A673 (cell line): ENCODE measurements around the gene TBCD. TPM values are rescaled to one million over a fixed set of nuclear protein-coding genes. Genes with fewer than 3 reads are reported as not detected.

Source experiments
- BruUV-seq: library from RNA; stranded (reverse); fragments of 400-500 nt; replicated peaks from 2 replicates; lab custom pipeline; 2021; lab: Mats Ljungman, UMichigan
- CTCF ChIA-PET: fragments of 300-600 bp; sonication (Branson Sonifier 250); formaldehyde crosslinking; loops from one replicate; lab custom pipeline; 2022; ENCODE audit warnings: antibody characterized with exemption; lab: Charles Lee
- POLR2A ChIA-PET: fragments of 300-600 bp; sonication (Branson Sonifier 250); formaldehyde crosslinking; loops from one replicate; lab custom pipeline; 2022; ENCODE audit warnings: antibody characterized with exemption; ENCODE audit not compliant: low non-redundant PET; lab: Charles Lee
- DNase-seq: peaks from one replicate; pipeline ENCODE4 v3.0.0-alpha.2; 2015; ENCODE audit warnings: low spot score
- H3K27ac ChIP-seq: fragments of 200-600 bp; sonication (generic); 2 replicates; pipeline ENCODE4 v1.5.1; 2016; ENCODE audit warnings: mixed run types, low read depth, mild to moderate bottlenecking, mixed read lengths, antibody characterized with exemption, low read length; ENCODE audit not compliant: poor library complexity, severe bottlenecking
- H3K27me3 ChIP-seq: fragments of 200-600 bp; sonication (generic); replicated peaks from 2 replicates; pipeline ENCODE4 v1.6.1; 2017; ENCODE audit warnings: mixed run types, low read depth, mild to moderate bottlenecking, mixed read lengths, antibody characterized with exemption, low read length; ENCODE audit not compliant: insufficient read depth, poor library complexity
- H3K36me3 ChIP-seq: fragments of 200-600 bp; sonication (generic); 2 replicates; pipeline ENCODE4 v1.6.1; 2016; ENCODE audit warnings: mixed run types, mild to moderate bottlenecking, mixed read lengths, antibody characterized with exemption, low read length; ENCODE audit not compliant: insufficient read depth, poor library complexity, severe bottlenecking
- H3K4me1 ChIP-seq: fragments of 200-600 bp; sonication (generic); 2 replicates; pipeline ENCODE4 v1.6.1; 2017; ENCODE audit warnings: mixed run types, mild to moderate bottlenecking, mixed read lengths, antibody characterized with exemption, low read length; ENCODE audit not compliant: insufficient read depth, poor library complexity, severe bottlenecking
- H3K4me3 ChIP-seq: fragments of 200-600 bp; sonication (generic); 2 replicates; pipeline ENCODE4 v1.5.1; 2016; ENCODE audit warnings: low read depth, mixed run types, mild to moderate bottlenecking, mixed read lengths, low read length; ENCODE audit not compliant: poor library complexity, severe bottlenecking
- H3K9me3 ChIP-seq: fragments of 200-600 bp; sonication (generic); 2 replicates; pipeline ENCODE4 v1.6.1; 2016; ENCODE audit warnings: mixed run types, low read depth, mild to moderate bottlenecking, mixed read lengths, antibody characterized with exemption, low read length; ENCODE audit not compliant: poor library complexity, severe bottlenecking
- CTCF ChIP-seq: fragments of 300-800, 200-600 bp; sonication (generic); conservative IDR thresholded peaks from 2 replicates; pipeline ENCODE4 v1.5.1; 2017; ENCODE audit warnings: low read depth, mild to moderate bottlenecking, antibody characterized with exemption, low read length, moderate library complexity, mixed read lengths
- EZH2 ChIP-seq: fragments of 200-600 bp; sonication (generic); IDR thresholded peaks from 2 replicates; pipeline ENCODE4 v1.6.1; 2017; ENCODE audit warnings: borderline replicate concordance, low read depth, mild to moderate bottlenecking, mixed read lengths, antibody characterized with exemption, low read length; ENCODE audit not compliant: poor library complexity, severe bottlenecking
- intact Hi-C: fragments of 100-400 bp; cut with micrococcal nuclease; formaldehyde crosslinking; loops from one replicate; pipeline ENCODE4 v1.10.0; 2022; ENCODE audit not compliant: unreplicated experiment
- total RNA-seq: library from RNA; stranded (reverse); gene quantifications from 2 replicates; pipeline ENCODE4 v1.2.3, GENCODE V29; 2021

Gene TBCD
- total RNA-seq, 1 experiment from 2014 or later: 113 TPM

GRCh38 chr17:82831818-82832200, 79.9 kb downstream of the TBCD start:
- peaks cover 2% of the 10 kb centered on the region for H3K36me3 ChIP-seq
- no peak for DNase-seq
- no peak overlapping the region for H3K4me3 ChIP-seq
- H3K9me3 ChIP-seq: no peaks in the 10 kb centered on the region
- BruUV-seq: no TSS peak
- POLR2A ChIA-PET: no interaction called here
- intact Hi-C loops: no loop called here
- no peak overlapping the region for H3K27ac ChIP-seq
- CTCF ChIA-PET: no interaction called here
- H3K27me3 ChIP-seq: no peaks in the 10 kb centered on the region
- peaks cover 32% of the 10 kb centered on the region for H3K4me1 ChIP-seq
- no peak for TF ChIP-seq CTCF
- no peak for TF ChIP-seq EZH2

- CTCF ChIA-PET: no interaction called here
- Histone ChIP-seq H3K4me1 (peaks cover 38% of the 10 kb centered on the region), H3K4me3 (no peak overlapping the region), H3K27ac (no peak overlapping the region), H3K27me3 (no peaks in the 10 kb centered on the region), H3K36me3 (peaks cover 2% of the 10 kb centered on the region), H3K9me3 (no peaks in the 10 kb centered on the region)
- intact Hi-C loops: no loop called here
- POLR2A ChIA-PET: no interaction called here
- no peak for TF ChIP-seq CTCF
- TF ChIP-seq EZH2: no peak
- BruUV-seq: no TSS peak
- no peak for DNase-seq
Measured at GRCh38 chr17:82832411-82832810, 80.5 kb downstream of the TBCD start.

GRCh38 chr17:82832881-82833475, 81.1 kb downstream of the TBCD start:
- Histone ChIP-seq H3K4me1 (peaks cover 42% of the 10 kb centered on the region), H3K9me3 (no peaks in the 10 kb centered on the region), H3K27ac (no peak overlapping the region), H3K27me3 (no peaks in the 10 kb centered on the region), H3K4me3 (no peak overlapping the region), H3K36me3 (no peaks in the 10 kb centered on the region)
- TF ChIP-seq EZH2 (no peak), CTCF (no peak)
- no peak for DNase-seq
- intact Hi-C loops: no loop called here
- ChIA-PET POLR2A (no interaction called here), CTCF (no interaction called here)
- no TSS peak for BruUV-seq
